T47D (cell line): ENCODE measurements around the gene MRPL33.

ENCODE experiments used
- DNase-seq, 2 experiments: peaks; one replicate each; pipeline versions ENCODE4 v3.0.0 to v3.0.0-alpha.2; 2011 to 2012; ENCODE audit warnings: low read depth in 1 of 2, low spot score in 1 of 2
- JUND ChIP-seq: IDR thresholded peaks from 2 replicates; pipeline ENCODE4 v1.6.1; 2012; ENCODE audit warnings: low read depth
- in situ Hi-C: cut with HindIII; loops from 2 replicates; pipeline ENCODE4 v1.10.0; 2016; ENCODE audit warnings: low sequenced_read_pairs, low pct_unique_long_range_greater_than_20kb

Gene MRPL33

GRCh38 chr2:27772804-27773203 lies 1.3 kb downstream of the MRPL33 start:
- in situ Hi-C loops = no loop called here
- DNase-seq = no peak
- no peak for TF ChIP-seq JUND

GRCh38 chr2:27773959-27774358 lies 2.4 kb downstream of the MRPL33 start:
- in situ Hi-C loops = no loop called here

GRCh38 chr2:27776097-27776496 lies 4.6 kb downstream of the MRPL33 start:
- in situ Hi-C loops = no loop called here
- TF ChIP-seq JUND = no peak
- DNase-seq = no peak

More at GRCh38 chr2:27773959-27774358, 2.4 kb downstream of the MRPL33 start:
- no peak for TF ChIP-seq JUND
- no peak for DNase-seq

GRCh38 chr2:27776696-27777095 lies 5.2 kb downstream of the MRPL33 start:
- no peak for DNase-seq
- in situ Hi-C loops = no loop called here
- no peak for TF ChIP-seq JUND

- no peak for TF ChIP-seq JUND
- in situ Hi-C loops = no loop called here
- no peak for DNase-seq
These were observed 8.0 kb downstream of the MRPL33 start for GRCh38 chr2:27779417-27780055.

GRCh38 chr2:27781496-27781895 lies 10.0 kb downstream of the MRPL33 start:
- TF ChIP-seq JUND = no peak
- in situ Hi-C loops = no loop called here
- no peak for DNase-seq

- DNase-seq = no peak
- no peak for TF ChIP-seq JUND
- in situ Hi-C loops = no loop called here
These were observed 11.2 kb downstream of the MRPL33 start for GRCh38 chr2:27782701-27783100.

- DNase-seq = no peak
- in situ Hi-C loops = no loop called here
- no peak for TF ChIP-seq JUND
These were observed 19.3 kb downstream of the MRPL33 start for GRCh38 chr2:27790796-27791195.

GRCh38 chr2:27792759-27793158 lies 21.2 kb downstream of the MRPL33 start:
- no peak for DNase-seq
- in situ Hi-C loops = no loop called here
- TF ChIP-seq JUND = no peak

- no peak for DNase-seq
- no peak for TF ChIP-seq JUND
- in situ Hi-C loops = no loop called here
These were observed 23.7 kb downstream of the MRPL33 start for GRCh38 chr2:27795093-27795834.

- TF ChIP-seq JUND = no peak
- no peak for DNase-seq
- in situ Hi-C loops = no loop called here
These were observed 24.4 kb downstream of the MRPL33 start for GRCh38 chr2:27795868-27796277.

- in situ Hi-C loops = no loop called here
- DNase-seq = no peak
- TF ChIP-seq JUND = no peak
These were observed 25.6 kb downstream of the MRPL33 start for GRCh38 chr2:27796791-27797765.
